H1 (cell line): Measurements from ENCODE around the gene ZNF33B. TPM values are rescaled to one million over a fixed set of nuclear protein-coding genes. Genes with fewer than 3 reads are reported as not detected.

Source experiments
- polyA plus RNA-seq, 7 experiments: library from polyadenylated mRNA; depleted of rRNA in 3 of 7; stranded (reverse) in 5 of 7; unstranded in 2 of 7; fragments of >200 nt in 5 of 7; fragments of 200-250 nt in 2 of 7; gene quantifications; 1 replicate in 5 of 7; 2 replicates in 1 of 7; 4 replicates in 1 of 7; pipeline versions ENCODE4 v1.2.1 to v1.2.3, GENCODE V29; 2011 to 2013; ENCODE audit warnings: missing spikeins in 2 of 7, mixed read lengths in 2 of 7
- small RNA-seq: library from polyadenylated mRNA; stranded (forward); fragments of <200 nt; extraction: miRNeasy Mini kit (QIAGEN cat#:217004); gene quantifications from one replicate; pipeline ENCODE3, GENCODE V24; 2013; ENCODE audit not compliant: insufficient read depth
- total RNA-seq: library from RNA; stranded (reverse); fragmentation: NEBNext Ultra II Directional; extraction: Animal tissue kit (Norgen Biotek cat#: 25700); gene quantifications from 2 replicates; pipeline ENCODE4 v1.2.1, GENCODE V29; 2021

ZNF33B gene
- total and polyA plus RNA-seq, 2 of the 8 experiments (the other 6 are each of a cell fraction or from before 2014, with no cell fraction given), result 10.7 to 33.4 TPM

Small RNA genes within 50 kb of the gene (small RNA-seq; reads per million reads assigned to genes)
- gene AL022345.1 (not detected), gene AL022345.2 (not detected), gene AL022345.3 (not detected), gene FXYD6P1 (not detected), gene RNU6-1170P (not detected)

Other genes starting within 250 kb of the ZNF33B start
- gene BMS1, start 144.2 kb upstream of the ZNF33B start, total RNA-seq, result 34.6 and 35.0 TPM in 2 replicates
- 3.7 and 3.8 TPM in 2 replicates for gene BMS1, start 144.2 kb upstream of the ZNF33B start, polyA plus RNA-seq (2011; rRNA removed)